ENCODE results near the gene POC1B. TPM values are rescaled to one million over a fixed set of nuclear protein-coding genes. Genes with fewer than 3 reads are reported as not detected.

The POC1B gene
- total RNA-seq, 1 donor from 2014 or later, result 40.3 TPM

DNA sequence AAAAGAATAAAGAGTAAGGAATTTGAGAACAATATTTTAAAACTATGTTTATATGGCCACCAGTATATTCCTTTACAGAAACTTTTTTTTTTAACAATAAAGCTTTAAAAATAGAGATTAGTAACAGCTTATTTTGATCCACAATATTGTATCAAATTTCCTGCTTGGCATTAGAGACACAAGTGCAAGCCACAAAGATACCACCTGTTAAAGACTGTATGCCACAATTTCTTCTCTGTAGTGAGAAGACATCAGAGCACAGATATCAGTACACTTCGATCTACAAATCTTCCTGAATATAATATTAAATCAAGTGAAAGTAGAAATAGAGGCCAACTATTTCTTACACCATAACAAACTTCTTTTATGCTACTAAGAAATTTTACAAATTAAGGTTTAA lies 69.3 kb downstream of the POC1B start:
- TF ChIP-seq, protein P1, sequence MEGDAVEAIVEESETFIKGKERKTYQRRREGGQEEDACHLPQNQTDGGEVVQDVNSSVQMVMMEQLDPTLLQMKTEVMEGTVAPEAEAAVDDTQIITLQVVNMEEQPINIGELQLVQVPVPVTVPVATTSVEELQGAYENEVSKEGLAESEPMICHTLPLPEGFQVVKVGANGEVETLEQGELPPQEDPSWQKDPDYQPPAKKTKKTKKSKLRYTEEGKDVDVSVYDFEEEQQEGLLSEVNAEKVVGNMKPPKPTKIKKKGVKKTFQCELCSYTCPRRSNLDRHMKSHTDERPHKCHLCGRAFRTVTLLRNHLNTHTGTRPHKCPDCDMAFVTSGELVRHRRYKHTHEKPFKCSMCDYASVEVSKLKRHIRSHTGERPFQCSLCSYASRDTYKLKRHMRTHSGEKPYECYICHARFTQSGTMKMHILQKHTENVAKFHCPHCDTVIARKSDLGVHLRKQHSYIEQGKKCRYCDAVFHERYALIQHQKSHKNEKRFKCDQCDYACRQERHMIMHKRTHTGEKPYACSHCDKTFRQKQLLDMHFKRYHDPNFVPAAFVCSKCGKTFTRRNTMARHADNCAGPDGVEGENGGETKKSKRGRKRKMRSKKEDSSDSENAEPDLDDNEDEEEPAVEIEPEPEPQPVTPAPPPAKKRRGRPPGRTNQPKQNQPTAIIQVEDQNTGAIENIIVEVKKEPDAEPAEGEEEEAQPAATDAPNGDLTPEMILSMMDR (IDR thresholded peaks at IDR 0.05), result no peak
- TF ChIP-seq EZH2 (IDR thresholded peaks at IDR 0.05) (no peak), EZH2phosphoT487 (IDR thresholded peaks at IDR 0.05) (no peak)
- no peaks in the 10 kb centered on the region for H4K20me1 ChIP-seq (ENCODE audit: low read depth)
- H3F3A ChIP-seq (ENCODE audit: low read depth), result peaks cover 21% of the 10 kb centered on the region
- H3K36me3 ChIP-seq, result no peaks in the 10 kb centered on the region
- DNase-seq (ENCODE audit: low spot score), result no peak
- no peaks in the 10 kb centered on the region for H3K9me3 Mint-ChIP-seq
- H3K4me3 ChIP-seq, result no peak overlapping the region
- no peak overlapping the region for H3K4me2 ChIP-seq
- H3K27ac ChIP-seq, result no peak overlapping the region
- no peaks in the 10 kb centered on the region for H3K27me3 ChIP-seq
- no peaks in the 10 kb centered on the region for H3K36me3 Mint-ChIP-seq
- H3K4me3 Mint-ChIP-seq, result no peak overlapping the region
- H3K4me1 ChIP-seq, result peaks cover 50% of the 10 kb centered on the region
- H3K4me1 Mint-ChIP-seq, result peaks cover 60% of the 10 kb centered on the region
- no peaks in the 10 kb centered on the region for H3K79me2 ChIP-seq (ENCODE audit: low read depth)
- H3K27ac Mint-ChIP-seq, result no peak overlapping the region
- H2AFZ ChIP-seq (replicated peaks), result no peak overlapping the region
- no peaks in the 10 kb centered on the region for H3K27me3 Mint-ChIP-seq (ENCODE audit: insufficient read depth, low read depth)
- H3K9ac ChIP-seq, result no peak overlapping the region
- H3K9me3 ChIP-seq (ENCODE audit: low read depth), result no peaks in the 10 kb centered on the region

DNA sequence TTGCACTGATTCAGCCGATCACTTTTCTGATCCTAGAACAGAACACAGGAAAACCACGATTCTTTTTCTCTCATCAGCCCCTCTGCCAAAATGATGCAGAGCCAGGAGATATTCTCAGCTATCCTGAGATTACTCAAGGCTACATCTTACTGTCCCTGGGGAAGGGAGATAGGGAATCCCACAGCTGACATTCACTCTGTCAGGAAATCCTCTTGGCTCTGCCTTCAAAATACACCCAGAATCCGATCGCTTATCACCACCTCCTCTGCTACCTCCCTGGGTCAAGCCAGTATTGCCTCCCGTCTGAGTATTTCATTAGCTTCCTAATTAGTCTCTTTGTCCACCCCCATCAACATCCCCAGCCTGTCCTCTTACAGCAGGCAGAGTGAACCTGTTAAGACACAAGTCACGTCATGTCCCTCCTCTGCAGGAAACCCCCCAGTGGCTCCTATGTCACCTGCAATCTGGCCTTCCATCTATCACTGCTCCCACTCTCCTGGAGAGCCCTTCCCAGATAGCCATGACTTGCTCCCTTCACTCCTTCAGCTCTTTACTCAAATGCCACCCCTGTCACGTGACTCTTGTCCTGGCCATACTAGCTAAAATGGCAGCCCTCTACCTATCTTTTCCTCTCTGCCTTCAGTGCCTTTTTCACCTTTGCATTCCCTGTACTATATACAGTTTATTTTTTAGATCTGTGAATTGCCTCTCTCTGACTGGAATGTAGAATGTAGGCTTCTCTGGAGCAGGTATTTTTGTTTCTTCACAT lies 71.6 kb downstream of the POC1B start:
- Mint-ChIP-seq H3K4me1 (peaks cover 62% of the 10 kb centered on the region), H3K4me3 (no peak overlapping the region), H3K27me3 (ENCODE audit: insufficient read depth, low read depth) (no peaks in the 10 kb centered on the region), H3K27ac (peak overlapping the region; percentile 11), H3K9me3 (no peaks in the 10 kb centered on the region), H3K36me3 (no peaks in the 10 kb centered on the region)
- Histone ChIP-seq H3K4me2 (peak overlapping the region; percentile 21), H2AFZ (replicated peaks) (no peak overlapping the region), H3K36me3 (no peaks in the 10 kb centered on the region), H3K27ac (no peak overlapping the region), H3K4me3 (no peak overlapping the region), H3K79me2 (ENCODE audit: low read depth) (no peaks in the 10 kb centered on the region), H3K4me1 (peaks cover 57% of the 10 kb centered on the region), H4K20me1 (ENCODE audit: low read depth) (no peaks in the 10 kb centered on the region), H3K27me3 (no peaks in the 10 kb centered on the region), H3K9ac (no peak overlapping the region), H3F3A (ENCODE audit: low read depth) (peaks cover 33% of the 10 kb centered on the region), H3K9me3 (ENCODE audit: low read depth) (no peaks in the 10 kb centered on the region)
- no peak for TF ChIP-seq EZH2 (IDR thresholded peaks at IDR 0.05)
- no peak for TF ChIP-seq EZH2phosphoT487 (IDR thresholded peaks at IDR 0.05)
- TF ChIP-seq, protein P1 (IDR thresholded peaks at IDR 0.05), result no peak
- DNase-seq (ENCODE audit: low spot score), result peak; percentile 15

DNA sequence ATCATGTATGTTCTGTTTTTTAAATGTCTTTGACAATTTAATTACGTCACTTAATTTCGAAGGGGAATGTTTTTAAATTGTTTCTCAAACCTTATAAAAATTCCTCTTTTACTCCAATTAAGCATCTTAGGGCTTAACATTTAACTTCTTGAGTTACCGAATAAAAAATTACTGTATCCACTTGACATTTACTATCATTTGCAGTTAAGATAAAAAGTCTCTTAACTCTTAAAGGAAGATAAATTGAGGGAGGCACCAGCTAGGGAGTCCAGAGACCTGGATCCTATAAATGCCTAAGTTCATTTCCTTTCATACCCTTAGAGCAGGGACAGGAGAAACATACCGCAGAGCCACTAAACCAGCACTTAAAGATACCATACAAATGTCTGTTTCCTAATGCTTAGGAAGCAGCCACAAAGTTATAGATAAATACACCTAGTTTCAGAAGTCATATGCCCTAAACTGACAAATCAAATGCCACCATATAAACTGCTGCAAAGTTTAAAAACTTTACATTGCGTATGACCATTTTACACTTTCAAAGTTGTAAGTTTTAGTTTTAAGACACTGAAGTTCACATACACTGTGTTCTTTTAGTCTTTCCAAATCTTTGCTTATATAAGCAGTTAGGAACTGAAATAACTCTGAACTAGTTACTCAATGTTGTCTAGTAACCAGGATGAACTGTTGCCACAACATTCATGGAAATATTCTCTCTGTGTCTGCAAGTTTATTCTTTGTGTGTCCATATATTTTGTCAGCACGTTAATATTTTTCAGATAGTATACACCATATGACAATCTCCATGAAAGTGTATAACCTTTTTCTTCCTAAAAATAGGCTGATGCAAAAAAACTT lies 72.5 kb downstream of the POC1B start:
- TF ChIP-seq, protein P1 (IDR thresholded peaks at IDR 0.05), result no peak
- TF ChIP-seq EZH2 (IDR thresholded peaks at IDR 0.05), result no peak
- no peak for TF ChIP-seq EZH2phosphoT487 (IDR thresholded peaks at IDR 0.05)
- H3K36me3 Mint-ChIP-seq, result peaks cover 1% of the 10 kb centered on the region
- H3K27ac Mint-ChIP-seq, result peak overlapping the region; percentile 79
- H3K9ac ChIP-seq, result no peak overlapping the region
- no peaks in the 10 kb centered on the region for H4K20me1 ChIP-seq (ENCODE audit: low read depth)
- peaks cover 26% of the 10 kb centered on the region for H3F3A ChIP-seq (ENCODE audit: low read depth)
- DNase-seq (ENCODE audit: low spot score), result no peak
- H3K4me3 Mint-ChIP-seq, result peak overlapping the region; percentile 1
- no peaks in the 10 kb centered on the region for H3K36me3 ChIP-seq
- no peaks in the 10 kb centered on the region for H3K27me3 ChIP-seq
- no peaks in the 10 kb centered on the region for H3K9me3 ChIP-seq (ENCODE audit: low read depth)
- H3K79me2 ChIP-seq (ENCODE audit: low read depth), result no peaks in the 10 kb centered on the region
- peak overlapping the region; percentile 21 for H3K4me2 ChIP-seq
- H3K27me3 Mint-ChIP-seq (ENCODE audit: insufficient read depth, low read depth), result no peaks in the 10 kb centered on the region
- H3K4me3 ChIP-seq, result no peak overlapping the region
- H2AFZ ChIP-seq (replicated peaks), result no peak overlapping the region
- H3K27ac ChIP-seq, result no peak overlapping the region
- no peaks in the 10 kb centered on the region for H3K9me3 Mint-ChIP-seq
- H3K4me1 ChIP-seq, result peaks cover 49% of the 10 kb centered on the region
- H3K4me1 Mint-ChIP-seq, result peaks cover 55% of the 10 kb centered on the region
